HG02571 (cell line): ENCODE measurements around the gene PSMB2.

Experiments used
- ATAC-seq: cut with Tn5 transposase; IDR thresholded peaks from one replicate; pipeline ENCODE4 v1.9.1; 2021; ENCODE audit warnings: mild to moderate bottlenecking, moderate library complexity; ENCODE audit not compliant: unreplicated experiment

Gene PSMB2

GRCh38 chr1:35557611-35558373 lies 83.5 kb downstream of the PSMB2 start, which contains the start of gene NCDN:
TSS of gene NCDN (plus strand) at chr1:35557799. CDS start at chr1:35558191, 392 bp downstream.
- ATAC-seq: peak; percentile 83

- ATAC-seq: peak; percentile 76
Measured at GRCh38 chr1:35557118-35557610, 84.2 kb downstream of the PSMB2 start, which contains the start of gene KIAA0319L. TSS of gene KIAA0319L (minus strand) at chr1:35557403. CDS start at chr1:35554491, 2,912 bp downstream.

- ATAC-seq: no peak
Measured at GRCh38 chr1:35556484-35557117, 84.7 kb downstream of the PSMB2 start.

GRCh38 chr1:35555601-35556477 lies 85.5 kb downstream of the PSMB2 start:
- ATAC-seq: no peak

- no peak for ATAC-seq
Measured at GRCh38 chr1:35555212-35555584, 86.1 kb downstream of the PSMB2 start.

- no peak for ATAC-seq
Measured at GRCh38 chr1:35554266-35555211, 86.8 kb downstream of the PSMB2 start.

- ATAC-seq: no peak
Measured at GRCh38 chr1:35553851-35554250, 87.5 kb downstream of the PSMB2 start.
